Hippocampal formation (tissue), 2 donors: ENCODE results near the gene RRM2.
"Not testable (repeated sequence)": the region's sequence is repeated elsewhere in the genome, so short reads cannot be mapped to it uniquely, and the experiment has no call there.

Experiments
- DNase-seq, 2 donors: peaks; one replicate each; lab custom pipeline; 2025; lab: John Stamatoyannopoulos, UW

The RRM2 gene

GRCh38 chr2:10132043-10132575, 9.6 kb downstream of the RRM2 start:
- no peak for DNase-seq

GRCh38 chr2:10132596-10132995, 10.1 kb downstream of the RRM2 start:
- no peak for DNase-seq

DNA sequence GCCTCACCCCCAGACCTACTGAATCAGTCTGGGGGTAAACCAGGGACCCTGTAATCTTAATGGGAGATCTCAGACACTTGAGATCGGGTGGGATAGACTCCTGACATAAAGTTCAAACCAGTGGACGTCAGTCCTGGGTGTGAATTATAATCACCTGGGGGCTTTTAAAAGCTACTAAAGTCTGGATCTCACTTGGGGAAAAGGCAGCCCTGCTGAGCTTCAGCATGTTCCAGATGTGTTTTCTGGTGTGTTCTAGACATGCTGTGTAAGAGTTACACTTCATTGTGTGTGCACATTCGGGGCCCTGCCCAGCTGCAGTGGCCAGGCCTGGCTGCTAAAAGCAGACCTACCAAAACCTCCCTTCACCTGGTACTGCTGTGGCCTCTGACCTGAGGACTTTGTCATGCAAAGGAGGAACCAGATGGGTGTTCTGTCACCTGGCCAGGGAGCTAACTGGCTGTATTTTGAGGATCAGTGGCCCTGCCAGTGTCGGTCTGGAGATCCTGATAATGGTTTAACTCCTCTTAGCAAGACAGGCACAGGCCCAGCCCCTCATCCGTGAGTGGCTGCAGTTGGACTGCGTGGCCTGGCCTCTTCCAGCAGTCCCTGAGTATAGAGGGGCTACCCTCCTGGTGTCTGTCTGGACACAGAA, 10.6 kb downstream of the RRM2 start:
- DNase-seq: no peak

GRCh38 chr2:10135296-10136089, 13.0 kb downstream of the RRM2 start:
- no peak for DNase-seq

DNA sequence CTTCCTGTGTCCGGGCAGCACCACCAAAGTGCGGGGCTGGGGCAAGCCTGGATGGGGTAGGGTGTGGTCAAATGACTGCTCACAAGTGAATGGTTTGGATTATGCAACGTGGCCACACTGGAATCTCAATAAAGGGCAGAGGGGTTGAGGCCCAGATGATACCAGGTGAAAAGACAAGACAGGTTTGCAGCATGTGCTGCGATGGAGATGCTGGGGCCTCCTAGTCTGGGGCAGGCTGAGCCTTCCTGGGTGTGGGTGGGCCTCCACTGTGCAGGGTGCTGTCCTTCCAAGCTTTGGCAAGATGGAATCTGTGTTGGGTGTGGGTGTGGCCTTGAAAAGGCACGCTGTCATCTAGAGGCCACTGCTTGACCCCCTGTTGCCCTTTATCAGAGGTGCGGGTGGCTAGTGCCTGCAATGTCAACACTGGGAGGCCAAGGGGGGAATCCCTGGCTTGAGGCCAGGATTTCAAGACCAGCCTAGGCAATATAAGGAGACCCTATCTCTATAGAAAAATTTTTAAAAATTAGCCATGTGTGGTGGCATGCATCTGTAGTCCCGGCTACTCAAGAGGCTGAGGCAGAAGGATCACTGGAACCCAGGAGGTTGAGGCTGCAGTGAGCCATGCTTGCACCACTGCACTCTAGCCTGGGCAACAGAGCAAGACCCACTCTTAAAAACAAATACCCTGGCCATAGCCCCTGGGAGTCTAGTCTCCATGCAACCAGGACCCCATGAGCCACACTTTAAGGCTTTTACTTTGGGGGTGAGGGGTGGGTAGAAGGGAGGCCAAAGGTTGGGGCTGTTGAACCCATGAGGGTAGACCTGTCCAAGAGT, 13.8 kb downstream of the RRM2 start:
- no peak for DNase-seq

DNA sequence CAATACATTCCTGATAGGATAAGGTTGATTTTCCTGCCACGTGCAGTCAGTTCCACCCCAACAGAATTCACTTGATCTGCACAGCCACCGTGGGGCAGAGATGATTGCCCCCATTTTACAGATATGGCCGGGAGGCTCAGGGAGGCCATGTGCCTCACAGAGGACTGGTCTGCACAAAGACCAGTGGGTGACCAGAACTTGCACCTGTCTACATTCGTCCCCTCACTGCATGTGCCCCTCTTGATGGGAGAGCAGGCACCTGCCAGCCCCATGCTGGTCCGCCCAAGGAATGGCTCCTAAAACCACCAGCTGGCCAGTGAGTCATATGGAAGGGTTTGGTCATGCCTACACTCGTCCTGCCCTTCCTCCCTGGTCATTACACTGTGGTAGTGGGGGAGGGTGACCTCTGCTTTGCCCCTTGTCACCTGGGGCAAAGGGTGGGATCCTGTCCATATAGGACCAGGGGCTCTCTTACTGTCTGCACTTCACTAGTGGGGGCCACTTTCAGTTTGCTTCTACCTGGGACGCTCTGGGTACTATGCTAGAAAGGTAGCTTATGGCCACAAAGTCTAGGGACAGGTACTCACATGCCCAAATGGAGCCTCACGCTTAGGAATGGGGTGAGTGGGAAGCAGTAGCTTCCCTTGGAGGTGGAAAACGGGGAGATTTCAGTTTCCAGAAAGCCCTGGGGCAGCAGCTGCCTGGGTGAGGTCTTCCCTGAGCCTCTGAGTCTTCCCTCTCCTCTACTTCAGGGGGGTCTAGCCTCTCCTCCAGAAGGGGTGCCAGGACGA, 14.7 kb downstream of the RRM2 start:
- no peak for DNase-seq

DNA sequence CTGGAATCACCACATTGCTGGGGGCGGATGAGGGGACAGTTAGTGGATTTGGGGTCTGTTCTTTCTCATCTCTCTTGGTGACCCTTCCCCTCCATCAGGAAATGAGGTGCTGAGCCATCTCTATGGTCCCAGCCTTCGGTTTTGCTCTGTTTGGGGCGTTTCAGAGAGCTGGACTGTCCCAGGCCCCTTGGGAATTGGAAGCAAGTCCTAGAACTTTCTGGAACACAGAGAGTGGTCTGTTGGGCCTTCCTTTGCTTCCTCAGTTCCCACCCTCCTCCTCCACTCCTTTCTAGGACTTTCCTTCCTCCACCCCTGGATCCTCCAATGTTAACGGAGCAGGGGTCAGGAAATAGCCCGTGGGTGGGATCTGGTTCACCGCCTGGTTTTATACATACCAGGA, 17.0 kb downstream of the RRM2 start:
- no peak for DNase-seq

DNA sequence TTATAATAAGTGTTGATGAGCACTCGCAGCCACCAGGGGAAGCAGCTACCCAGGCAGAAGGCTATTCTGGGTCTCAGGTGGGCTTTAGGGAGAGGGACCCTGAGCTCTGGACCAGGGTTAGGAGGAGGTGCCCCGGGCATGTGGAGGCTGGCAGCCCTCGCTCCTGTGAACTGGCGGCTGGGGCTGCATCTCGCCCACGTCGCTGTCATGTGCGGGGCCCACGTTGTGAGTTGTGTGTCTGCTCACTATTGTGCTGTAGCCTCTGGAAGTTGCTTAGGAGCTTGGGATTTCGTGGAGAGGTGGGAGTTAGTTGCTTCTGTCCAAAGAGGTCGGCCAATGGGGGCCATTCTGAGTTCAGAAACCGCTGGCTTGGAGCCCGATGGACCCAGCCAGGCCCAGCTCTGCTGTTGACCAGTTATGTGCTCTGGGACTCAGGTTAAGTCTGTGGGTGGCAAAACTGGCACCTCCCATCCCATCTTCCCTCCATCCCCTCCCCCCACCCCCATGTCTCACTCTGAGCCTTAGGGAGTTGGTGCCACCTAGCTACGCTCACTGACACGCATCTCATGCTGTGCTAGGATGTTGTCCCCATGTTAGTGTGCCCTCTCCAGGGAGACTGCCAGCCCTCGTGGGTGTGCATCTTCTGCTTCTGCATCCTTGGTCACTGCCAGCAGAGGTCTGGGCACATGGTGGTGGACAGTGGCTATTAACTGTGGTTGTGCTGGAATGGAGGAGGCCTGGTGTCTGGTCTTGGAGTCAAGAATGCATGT, 18.5 kb downstream of the RRM2 start:
- no peak for DNase-seq

DNA sequence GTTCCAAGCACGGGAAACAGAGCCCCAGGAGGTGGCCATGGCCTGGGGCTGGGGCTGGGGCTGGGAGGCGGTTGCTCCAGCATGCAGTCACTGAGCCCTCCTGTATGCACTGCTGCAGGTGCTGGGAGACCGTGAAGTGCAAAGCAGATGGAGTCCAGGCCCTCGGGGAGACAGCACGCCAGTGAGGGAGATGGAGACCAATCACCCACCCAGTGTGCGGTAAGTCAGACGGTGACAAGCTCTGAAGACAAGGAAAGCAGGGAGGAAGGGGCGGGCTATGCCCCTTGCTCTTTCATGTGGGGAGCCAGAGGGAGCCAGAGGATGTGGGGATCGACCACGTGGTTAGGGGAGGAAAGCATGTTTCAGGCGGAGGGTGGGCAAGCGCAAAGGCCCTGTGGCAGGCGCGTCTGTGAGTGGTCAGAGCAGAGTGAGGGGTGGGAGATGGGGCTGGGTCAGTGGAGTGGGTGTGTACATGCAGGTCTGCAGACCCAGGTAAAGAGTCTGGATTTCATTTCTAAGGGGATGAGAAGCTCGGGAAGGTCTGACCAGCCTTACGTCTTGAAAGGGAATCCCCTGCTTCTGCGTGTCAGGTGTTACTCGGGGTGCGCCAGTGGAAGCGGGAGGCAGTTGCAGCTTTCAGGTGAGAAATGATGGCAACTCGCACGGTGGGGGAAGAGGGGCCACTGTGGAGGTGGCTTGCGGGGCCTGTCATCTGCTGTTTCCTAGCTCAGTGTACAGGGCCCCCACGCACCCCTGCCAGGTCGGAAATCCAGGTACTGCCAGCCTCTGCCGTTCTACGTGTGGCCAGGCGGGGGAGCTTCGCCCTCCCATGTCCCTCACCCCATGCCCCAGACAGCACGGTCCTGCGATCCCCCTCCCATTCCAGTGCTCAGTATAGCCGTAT, 19.4 kb downstream of the RRM2 start:
- DNase-seq: no peak

GRCh38 chr2:10142640-10142965, 20.1 kb downstream of the RRM2 start:
- DNase-seq: no peak

DNA sequence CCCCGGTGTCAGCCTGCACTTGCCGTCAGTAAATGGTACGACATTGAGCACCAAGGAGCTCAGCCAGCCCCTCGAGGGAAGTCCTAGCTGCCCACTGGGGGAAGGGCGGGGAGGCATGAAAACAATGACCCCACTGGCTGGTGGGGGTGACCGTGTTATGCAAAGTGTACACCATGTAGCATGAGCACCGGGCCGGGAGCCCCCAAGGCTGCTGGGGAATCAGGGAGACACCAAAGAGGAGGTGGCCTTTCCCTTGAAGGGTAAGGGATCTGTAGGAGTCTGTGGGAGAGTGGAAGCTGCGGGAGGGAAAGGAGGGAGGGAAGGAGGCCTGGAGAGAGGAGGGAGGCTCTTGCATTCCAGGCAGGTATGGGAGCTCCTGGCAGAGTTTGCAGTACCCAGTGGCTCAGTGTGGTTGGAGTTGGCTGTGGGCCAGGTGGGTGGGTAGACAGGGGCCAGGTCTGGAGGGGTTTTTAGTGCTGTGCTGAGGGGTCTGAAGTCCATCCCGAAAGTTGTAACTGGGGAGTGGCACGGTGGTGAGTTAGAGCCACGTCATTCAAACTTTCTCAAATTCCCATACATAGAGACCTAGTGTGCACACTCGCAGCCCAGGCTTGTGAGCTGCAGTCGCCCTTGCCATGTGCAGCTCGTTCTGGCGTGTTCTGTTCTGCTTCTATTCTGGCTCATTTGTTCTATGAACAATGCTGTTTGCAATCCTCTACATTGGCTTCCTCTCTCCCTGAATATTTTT, 22.4 kb downstream of the RRM2 start:
- DNase-seq: no peak

- DNase-seq: no peak
Measured at GRCh38 chr2:10145519-10146357, 23.2 kb downstream of the RRM2 start.

GRCh38 chr2:10146366-10147005, 23.9 kb downstream of the RRM2 start:
- no peak for DNase-seq

- not testable (repeated sequence) for DNase-seq
Measured at GRCh38 chr2:10147050-10147660, 24.6 kb downstream of the RRM2 start.

- no peak for DNase-seq
Measured at GRCh38 chr2:10148268-10148667, 25.7 kb downstream of the RRM2 start.

- DNase-seq: no peak
Measured at GRCh38 chr2:10149635-10150034, 27.1 kb downstream of the RRM2 start.

DNA sequence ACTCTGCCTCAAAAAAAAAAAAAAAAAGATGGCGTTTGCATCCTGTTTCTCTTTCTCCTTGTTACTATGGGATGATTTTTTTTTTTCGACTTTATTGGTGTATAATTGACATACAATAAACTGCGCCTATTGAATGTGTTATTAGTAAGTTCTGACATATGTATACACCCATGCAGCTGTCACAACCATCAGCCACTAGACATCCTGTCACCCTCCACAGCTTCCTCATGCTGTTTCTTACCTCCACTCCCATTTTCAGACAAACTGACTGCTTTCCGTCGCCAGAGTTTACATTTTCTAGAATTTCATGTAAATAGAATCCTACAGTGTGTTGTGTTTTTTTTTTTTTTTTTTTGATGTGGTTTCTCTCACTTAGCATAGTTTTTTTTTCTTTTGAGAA, 27.9 kb downstream of the RRM2 start:
- no peak for DNase-seq
